Type B pancreatic cell (in vitro differentiated cells): ENCODE results near the gene ZNF490. TPM values are rescaled to one million over a fixed set of nuclear protein-coding genes. Genes with fewer than 3 reads are reported as not detected.

Source experiments
- DNase-seq: peaks from one replicate; pipeline ENCODE4 v3.0.0; 2021; ENCODE audit warnings: mixed read lengths; ENCODE audit not compliant: unreplicated experiment; ENCODE audit errors: extremely low spot score
- H3K27ac Mint-ChIP-seq: 2 replicates; pipeline ENCODE4 v1.8.0; 2021; ENCODE audit warnings: mild to moderate bottlenecking, mixed read lengths
- H3K27me3 Mint-ChIP-seq: 2 replicates; pipeline ENCODE4 v1.8.0; 2021; ENCODE audit warnings: mixed read lengths
- H3K36me3 Mint-ChIP-seq: 2 replicates; pipeline ENCODE4 v1.8.0; 2021; ENCODE audit warnings: mixed read lengths
- H3K4me1 Mint-ChIP-seq: one replicate; pipeline ENCODE4 v1.8.0; 2021; ENCODE audit warnings: mixed read lengths; ENCODE audit not compliant: unreplicated experiment
- H3K4me3 Mint-ChIP-seq: 2 replicates; pipeline ENCODE4 v1.8.0; 2021; ENCODE audit warnings: mild to moderate bottlenecking, mixed read lengths
- H3K9me3 Mint-ChIP-seq: 2 replicates; pipeline ENCODE4 v1.8.0; 2021; ENCODE audit warnings: mixed read lengths
- long read RNA-seq: library from polyadenylated mRNA; unstranded; transcript quantifications from one replicate; pipeline ENCODE4 v2.0.0, GENCODE V29; 2020
- total RNA-seq: library from RNA; stranded (reverse); gene quantifications from 2 replicates; pipeline ENCODE4 v1.2.1, GENCODE V29; 2021; ENCODE audit warnings: low replicate concordance
- TF ChIP-seq, protein P1 (sequence below): fragments of 200-600 bp; sonication (generic); conservative IDR thresholded peaks from 2 replicates; pipeline ENCODE4 v1.5.0; 2021; ENCODE audit warnings: antibody characterized with exemption, mild to moderate bottlenecking

The ZNF490 gene
- 11.2 and 11.4 TPM in 2 replicates for total RNA-seq
- long read RNA-seq, full-length matches to known transcripts, result 1 of 5 reads
- long read RNA-seq, partial matches to known transcripts, result 0 of 5 reads
- long read RNA-seq, other reads (novel, unspliced or antisense), result 4 of 5 reads

DNA sequence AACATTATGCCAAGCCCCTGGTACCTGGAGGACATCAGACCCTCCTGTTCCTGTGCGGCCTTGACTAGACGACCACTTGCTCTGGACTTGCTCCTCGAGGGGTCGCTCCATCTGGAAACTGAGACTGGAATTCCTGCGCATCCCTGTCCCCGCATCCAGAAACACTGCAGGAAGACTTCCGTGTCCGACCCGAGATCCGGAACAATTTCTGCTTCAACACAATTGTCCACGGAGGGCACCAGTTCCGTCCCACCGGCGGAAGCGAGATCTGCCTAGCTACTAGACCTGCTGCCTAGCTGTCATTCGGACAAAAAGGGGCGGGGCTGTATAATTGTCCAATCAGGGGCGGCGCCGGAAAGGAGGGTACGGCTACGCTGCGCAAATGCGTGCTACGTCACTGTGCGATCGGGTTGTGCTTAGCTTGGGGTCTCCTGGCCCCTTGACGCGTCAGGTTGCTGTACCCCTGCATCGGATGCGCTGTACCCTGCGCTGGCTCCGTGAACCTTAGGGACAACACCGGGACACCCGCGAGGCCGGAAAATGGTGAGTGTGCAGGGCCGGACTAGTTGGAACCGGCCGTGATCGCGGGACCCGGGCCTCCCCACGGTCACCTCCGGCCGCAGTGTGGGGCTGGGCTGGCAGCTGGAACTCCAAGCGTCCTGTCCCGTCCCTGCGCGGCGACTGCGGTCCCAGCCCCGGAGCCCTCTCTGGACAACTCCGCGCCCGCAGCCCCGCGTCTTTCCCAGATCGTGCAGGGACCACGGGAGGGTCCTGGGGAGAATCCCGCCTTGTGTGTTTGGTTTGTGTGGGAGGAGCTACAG, at the start of gene ZNF490, which contains the start of gene ZNF791:
Gene ZNF490 (minus strand): TSS at position 274 of the 821 bp plus-strand sequence. CDS start 133 bp downstream, at position 141.
Gene ZNF791 (plus strand): TSS at position 381 of the 821 bp plus-strand sequence. CDS start 160 bp downstream, at position 541.
- peak within 1 kb of the TSS; percentile 100 for H3K27ac Mint-ChIP-seq
- H3K36me3 Mint-ChIP-seq, result peaks cover 12% of the 10 kb centered on the region

DNA sequence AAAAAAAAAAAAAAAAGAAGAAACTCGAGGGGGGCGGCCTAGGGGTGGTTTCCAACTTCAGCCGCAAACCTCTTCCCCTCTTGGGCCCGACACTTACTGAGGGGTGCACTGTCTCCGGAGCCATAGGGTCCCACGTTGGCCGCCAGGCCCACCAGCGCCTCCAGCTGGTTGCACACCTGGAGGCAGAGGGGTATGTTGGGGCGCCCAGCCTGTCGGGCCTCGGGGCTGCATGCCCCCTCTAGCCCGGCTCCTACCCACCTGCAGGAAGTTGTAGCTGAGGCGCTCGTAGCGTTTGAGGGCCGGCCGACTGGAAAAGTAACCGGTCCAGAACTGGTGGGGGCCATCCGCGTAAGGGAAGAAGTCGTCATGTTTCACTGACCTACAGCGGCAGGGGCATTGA, 47.4 kb upstream of the ZNF490 start:
- Mint-ChIP-seq H3K27ac (no peak overlapping the region), H3K27me3 (no peaks in the 10 kb centered on the region), H3K9me3 (no peaks in the 10 kb centered on the region), H3K4me3 (no peak overlapping the region), H3K4me1 (no peaks in the 10 kb centered on the region), H3K36me3 (peaks cover 16% of the 10 kb centered on the region)
- TF ChIP-seq, protein P1, sequence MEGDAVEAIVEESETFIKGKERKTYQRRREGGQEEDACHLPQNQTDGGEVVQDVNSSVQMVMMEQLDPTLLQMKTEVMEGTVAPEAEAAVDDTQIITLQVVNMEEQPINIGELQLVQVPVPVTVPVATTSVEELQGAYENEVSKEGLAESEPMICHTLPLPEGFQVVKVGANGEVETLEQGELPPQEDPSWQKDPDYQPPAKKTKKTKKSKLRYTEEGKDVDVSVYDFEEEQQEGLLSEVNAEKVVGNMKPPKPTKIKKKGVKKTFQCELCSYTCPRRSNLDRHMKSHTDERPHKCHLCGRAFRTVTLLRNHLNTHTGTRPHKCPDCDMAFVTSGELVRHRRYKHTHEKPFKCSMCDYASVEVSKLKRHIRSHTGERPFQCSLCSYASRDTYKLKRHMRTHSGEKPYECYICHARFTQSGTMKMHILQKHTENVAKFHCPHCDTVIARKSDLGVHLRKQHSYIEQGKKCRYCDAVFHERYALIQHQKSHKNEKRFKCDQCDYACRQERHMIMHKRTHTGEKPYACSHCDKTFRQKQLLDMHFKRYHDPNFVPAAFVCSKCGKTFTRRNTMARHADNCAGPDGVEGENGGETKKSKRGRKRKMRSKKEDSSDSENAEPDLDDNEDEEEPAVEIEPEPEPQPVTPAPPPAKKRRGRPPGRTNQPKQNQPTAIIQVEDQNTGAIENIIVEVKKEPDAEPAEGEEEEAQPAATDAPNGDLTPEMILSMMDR, result no peak
- DNase-seq, result no peak

More for the DNA sequence above, at the start of gene ZNF490, which contains the start of gene ZNF791:
- Mint-ChIP-seq H3K9me3 (no peaks in the 10 kb centered on the region), H3K4me3 (peak within 1 kb of the TSS; percentile 100), H3K4me1 (peaks cover 10% of the 10 kb centered on the region), H3K27me3 (no peaks in the 10 kb centered on the region)
- TF ChIP-seq, protein P1, result no peak
- DNase-seq, result peak; percentile 96

DNA sequence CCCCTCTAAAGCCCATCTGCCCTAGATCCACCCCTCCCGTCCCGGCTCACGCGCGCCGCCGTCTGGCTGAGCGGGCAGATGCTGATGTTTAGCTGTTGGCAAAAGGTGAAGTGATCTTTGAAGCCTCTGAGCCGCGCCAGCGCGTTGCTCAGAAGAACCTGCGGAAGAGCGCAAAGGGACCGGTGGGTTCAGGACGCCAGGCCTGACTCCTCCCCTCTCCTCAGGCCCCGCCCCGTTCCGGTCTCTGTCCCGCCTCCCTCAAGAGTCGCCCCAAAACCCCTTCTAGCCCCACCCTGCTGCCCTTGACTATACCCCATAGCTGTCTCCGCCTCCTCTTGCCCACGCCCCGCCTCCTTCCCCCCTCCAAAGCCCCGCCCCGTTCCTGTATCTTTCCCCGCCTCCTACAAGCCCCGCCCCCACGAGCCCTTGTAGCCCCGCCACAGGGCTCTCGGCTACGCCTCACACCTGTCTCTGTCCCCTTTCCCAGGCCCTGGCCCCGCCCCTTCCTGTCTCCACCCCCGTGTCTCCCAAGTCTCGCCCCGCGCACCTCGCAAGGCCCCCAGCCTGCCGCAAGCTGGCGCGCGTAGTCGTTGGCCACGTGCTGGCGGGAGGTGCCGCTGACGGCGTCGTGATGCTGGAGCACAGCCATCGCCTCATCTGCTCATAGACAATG, 46.4 kb upstream of the ZNF490 start:
- H3K4me3 Mint-ChIP-seq, result no peak overlapping the region
- no peaks in the 10 kb centered on the region for H3K27me3 Mint-ChIP-seq
- peaks cover 16% of the 10 kb centered on the region for H3K36me3 Mint-ChIP-seq

DNA sequence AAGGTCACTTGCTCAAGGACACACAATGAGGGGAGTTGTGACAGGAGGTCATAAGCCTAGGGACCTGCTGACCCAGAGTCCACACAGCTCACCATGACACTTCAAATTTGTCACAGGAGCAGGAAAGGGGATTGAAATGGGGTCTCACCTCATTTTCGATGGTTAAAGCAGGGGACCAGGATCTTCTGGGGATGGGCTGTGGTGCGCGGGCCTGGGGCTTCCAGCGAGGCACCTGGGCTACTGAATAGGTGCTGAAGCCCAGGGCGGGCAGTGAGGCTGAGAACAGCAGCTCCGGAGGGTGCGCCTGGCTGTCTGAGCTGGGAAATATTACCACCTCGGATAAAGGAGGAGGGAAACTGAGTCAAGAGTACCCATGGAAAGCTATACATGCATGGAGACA, 44.9 kb upstream of the ZNF490 start:
- Mint-ChIP-seq H3K4me1 (no peaks in the 10 kb centered on the region), H3K27ac (no peak overlapping the region), H3K27me3 (no peaks in the 10 kb centered on the region), H3K36me3 (peaks cover 19% of the 10 kb centered on the region), H3K9me3 (no peaks in the 10 kb centered on the region), H3K4me3 (no peak overlapping the region)
- TF ChIP-seq, protein P1, result no peak
- DNase-seq, result no peak

More for the DNA sequence above, 46.4 kb upstream of the ZNF490 start:
- H3K9me3 Mint-ChIP-seq, result no peaks in the 10 kb centered on the region
- no peaks in the 10 kb centered on the region for H3K4me1 Mint-ChIP-seq
- no peak for DNase-seq
- TF ChIP-seq, protein P1, result no peak
- H3K27ac Mint-ChIP-seq, result no peak overlapping the region

GRCh38 chr19:12652219-12652618, 41.6 kb upstream of the ZNF490 start:
- no peak overlapping the region for H3K4me3 Mint-ChIP-seq
- H3K36me3 Mint-ChIP-seq, result peaks cover 16% of the 10 kb centered on the region
- DNase-seq, result no peak
- H3K9me3 Mint-ChIP-seq, result no peaks in the 10 kb centered on the region
- no peak overlapping the region for H3K27ac Mint-ChIP-seq
- TF ChIP-seq, protein P1, result no peak
- no peaks in the 10 kb centered on the region for H3K4me1 Mint-ChIP-seq
- H3K27me3 Mint-ChIP-seq, result no peaks in the 10 kb centered on the region
